ENCODE measurements around the gene ACOD1.
A peak's percentile ranks its signal among the peaks of the same experiment; 100 is the strongest.
"Not testable (repeated sequence)": the region's sequence is repeated elsewhere in the genome, so short reads cannot be mapped to it uniquely, and the experiment has no call there.

ACOD1 gene

GRCh38 chr13:76948149-76948548 is at the start of gene ACOD1:
TSS of gene ACOD1 (plus strand) at chr13:76948511. CDS start at chr13:76948559, 48 bp downstream.
- DNase-seq: no peak

GRCh38 chr13:76899066-76899465 is 49.2 kb upstream of the ACOD1 start:
- DNase-seq: not testable (repeated sequence)

DNA sequence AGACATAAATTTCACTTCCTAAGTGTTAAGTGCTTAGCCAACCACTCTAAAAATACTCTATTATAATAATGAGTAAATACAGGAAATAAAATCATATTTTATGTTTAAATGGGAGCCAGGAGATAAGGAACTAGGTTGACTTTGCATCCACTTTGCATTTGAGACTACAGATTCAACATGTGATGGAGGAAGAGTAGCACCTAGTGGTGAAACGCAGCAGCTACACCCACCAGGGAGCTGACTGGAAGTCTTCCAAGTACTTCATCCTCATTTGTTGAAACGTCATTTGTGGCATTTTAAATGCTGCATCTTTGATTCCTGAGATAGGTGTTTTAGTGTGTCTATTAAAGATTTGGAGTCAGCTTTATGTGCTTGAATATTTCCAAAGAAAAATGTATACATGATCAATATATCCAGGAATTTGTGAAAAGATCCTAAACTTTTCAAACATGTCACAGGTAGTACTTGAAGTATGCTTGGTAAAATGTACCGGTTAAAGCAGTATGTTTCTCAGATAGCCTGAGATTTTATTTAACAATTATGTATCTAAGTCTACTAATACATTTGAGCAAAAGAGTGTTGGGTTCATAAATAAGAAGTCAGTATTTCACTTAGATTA is 44.7 kb upstream of the ACOD1 start:
- peak; percentile 53 to 65 for DNase-seq

DNA sequence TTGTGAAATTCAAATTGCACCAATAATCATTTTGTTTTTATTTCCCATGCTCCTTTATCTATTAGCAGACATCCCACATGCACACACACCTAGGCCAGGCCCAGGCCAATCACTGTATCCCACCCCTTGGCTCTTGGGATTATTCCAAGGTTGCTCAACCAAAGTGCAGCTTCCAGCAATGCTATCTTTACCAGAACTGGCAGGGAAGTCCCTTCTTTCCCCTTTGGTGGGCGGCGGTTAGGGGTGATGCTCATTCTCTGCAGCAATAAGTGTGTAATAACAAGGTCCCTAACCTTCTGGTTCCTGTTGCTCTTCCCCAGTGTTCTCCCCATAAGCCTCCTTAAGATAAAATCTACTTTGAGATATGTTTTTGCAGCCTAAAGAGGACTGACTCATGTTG is 43.8 kb upstream of the ACOD1 start:
- no peak for DNase-seq

- no peak for DNase-seq
Observed at GRCh38 chr13:76912476-76912875, 35.8 kb upstream of the ACOD1 start.

GRCh38 chr13:76913898-76914297 is 34.4 kb upstream of the ACOD1 start:
- DNase-seq: no peak

DNA sequence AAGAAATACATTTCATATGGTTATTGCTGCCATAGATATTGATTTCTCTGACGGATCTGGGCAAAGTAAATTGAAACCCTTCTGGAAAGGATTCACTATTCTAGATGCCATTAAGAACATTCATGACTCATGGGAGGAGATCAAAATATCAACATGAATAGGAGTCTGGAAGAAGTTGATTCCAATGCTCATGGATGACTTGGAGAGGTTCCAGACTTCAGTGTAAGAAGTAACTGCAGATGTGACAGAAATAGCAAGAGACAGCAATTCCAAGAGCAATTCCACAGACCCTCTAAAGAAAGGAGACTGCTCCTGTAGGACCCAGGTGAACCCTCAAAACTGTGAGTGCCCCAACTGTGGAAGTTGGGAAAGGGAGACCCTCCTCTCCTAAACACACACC is 31.2 kb upstream of the ACOD1 start:
- no peak for DNase-seq

DNA sequence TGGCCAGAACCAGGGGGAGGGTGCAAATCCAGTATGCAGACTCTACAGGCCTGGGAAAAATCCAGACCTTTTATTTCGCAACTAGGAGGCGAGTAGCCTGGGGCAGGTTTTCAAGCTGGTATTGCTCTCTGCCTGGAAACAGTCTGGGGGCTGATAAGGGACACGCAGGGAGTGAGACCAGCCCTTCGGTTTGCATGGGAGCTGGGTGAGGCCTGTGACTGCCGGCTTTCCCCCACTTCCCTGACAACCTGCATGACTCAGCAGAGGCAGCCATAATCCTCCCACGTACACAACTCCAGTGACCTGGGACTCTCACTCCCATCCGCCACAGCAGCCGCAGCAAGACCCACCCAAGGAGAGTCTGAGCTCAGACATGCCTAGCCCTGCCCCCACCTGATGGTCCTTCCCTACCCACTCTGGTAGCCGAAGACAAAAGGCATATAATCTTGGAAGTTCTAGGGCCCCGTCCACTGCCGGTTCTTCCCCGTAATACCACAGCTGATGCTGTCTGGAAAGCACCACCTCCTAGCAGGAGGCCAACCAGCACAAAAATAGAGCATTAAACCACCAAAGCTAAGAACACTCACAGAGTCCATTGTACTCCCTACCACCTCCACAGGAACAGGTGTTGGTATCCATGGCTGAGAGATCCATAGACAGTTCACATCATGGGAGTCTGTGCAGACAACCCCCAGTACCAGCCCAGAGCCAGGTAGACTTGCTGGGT is 30.4 kb upstream of the ACOD1 start:
- not testable (repeated sequence) for DNase-seq

DNA sequence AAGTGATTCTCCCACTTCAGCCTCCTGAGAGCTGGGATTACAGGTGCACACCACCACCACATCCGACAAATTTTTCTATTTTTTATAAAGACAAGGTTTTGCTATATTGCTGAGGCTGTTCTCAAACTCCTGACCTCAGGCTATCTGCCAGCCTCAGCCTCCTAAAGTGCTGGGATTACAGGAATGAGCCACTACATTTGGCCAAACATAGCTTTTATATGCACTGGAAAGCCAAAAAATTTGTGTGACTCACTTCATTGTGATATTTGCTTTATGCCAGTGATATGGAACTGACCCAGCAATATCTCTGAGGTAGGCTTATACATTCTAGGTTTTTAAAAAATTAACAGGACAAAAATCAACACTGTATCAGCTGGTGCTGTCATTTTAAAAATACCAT is 26.8 kb upstream of the ACOD1 start:
- no peak for DNase-seq

DNA sequence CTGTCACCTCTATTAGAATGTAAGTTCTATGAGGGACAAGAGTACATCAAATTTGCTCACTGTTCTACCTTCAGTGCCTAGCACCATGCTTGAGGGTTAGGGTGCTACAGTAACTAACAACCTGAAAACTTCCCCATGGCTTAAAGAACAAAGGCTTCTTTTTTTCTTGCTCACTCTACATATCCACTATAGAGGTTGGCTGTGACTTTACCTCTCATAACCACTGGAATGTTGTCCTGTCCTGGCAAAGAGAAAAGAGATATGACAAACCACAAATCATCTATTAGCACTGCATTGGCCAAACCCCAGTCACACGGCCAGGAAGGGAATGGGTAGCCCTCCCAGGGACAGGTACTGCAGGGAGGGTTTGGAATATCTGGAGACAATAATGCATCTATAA is 23.2 kb upstream of the ACOD1 start:
- DNase-seq: no peak

DNA sequence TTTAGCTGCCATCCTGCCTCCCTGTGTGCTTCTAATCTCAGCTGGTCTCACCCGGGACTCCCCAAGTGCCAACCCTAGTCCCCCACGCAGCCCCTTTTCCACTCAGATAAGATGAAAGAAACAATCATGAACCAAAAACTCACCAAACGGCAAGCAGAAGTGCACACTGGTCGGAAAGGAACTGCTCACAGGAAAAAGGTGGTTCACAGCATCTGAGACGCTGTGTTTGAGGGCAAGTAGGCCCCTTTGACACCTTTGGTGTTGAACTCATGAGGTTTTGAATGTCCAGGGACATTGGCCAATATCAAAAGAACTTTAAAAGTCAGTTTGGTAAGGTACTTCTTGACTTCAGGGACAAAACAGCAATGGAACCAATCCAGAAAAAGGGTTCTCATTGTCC is 20.4 kb upstream of the ACOD1 start:
- DNase-seq: no peak

DNA sequence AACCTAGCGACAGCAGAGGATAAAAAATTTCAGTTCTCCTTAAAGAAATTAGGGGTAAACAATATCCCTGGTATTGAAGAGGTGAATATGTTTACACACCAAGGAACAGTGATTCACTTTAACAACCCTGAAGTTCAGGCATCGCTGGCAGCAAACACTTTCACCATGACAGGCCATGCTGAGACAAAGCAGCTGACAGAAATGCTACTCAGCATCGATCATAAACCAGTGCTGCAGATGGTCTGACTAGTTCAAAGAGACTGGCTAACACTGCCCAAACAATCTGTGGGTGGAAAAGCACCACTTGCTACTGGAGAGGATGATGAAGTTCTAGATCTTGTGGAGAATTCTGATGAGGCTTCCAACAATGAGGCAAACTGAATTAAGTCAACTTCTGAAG is 19.9 kb upstream of the ACOD1 start:
- DNase-seq: no peak

DNA sequence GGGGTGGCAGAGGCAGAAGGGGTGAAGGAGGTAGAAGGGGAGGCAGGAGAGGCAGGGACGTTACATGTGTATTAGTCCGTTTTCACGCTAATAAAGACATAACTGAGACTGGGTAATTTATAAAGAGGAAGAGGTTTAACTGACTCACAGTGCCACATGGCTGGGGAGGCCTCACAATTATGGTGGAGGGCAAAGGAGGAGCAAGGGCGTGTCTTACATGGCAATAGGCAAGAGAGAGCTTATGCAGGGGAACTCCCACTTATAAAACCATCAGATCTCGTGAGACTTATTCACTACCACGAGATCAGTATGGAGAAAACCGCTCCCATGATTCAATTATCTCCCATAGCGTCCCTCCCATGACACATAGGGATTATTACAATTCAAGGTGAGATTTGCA is 19.0 kb upstream of the ACOD1 start:
- DNase-seq: no peak

DNA sequence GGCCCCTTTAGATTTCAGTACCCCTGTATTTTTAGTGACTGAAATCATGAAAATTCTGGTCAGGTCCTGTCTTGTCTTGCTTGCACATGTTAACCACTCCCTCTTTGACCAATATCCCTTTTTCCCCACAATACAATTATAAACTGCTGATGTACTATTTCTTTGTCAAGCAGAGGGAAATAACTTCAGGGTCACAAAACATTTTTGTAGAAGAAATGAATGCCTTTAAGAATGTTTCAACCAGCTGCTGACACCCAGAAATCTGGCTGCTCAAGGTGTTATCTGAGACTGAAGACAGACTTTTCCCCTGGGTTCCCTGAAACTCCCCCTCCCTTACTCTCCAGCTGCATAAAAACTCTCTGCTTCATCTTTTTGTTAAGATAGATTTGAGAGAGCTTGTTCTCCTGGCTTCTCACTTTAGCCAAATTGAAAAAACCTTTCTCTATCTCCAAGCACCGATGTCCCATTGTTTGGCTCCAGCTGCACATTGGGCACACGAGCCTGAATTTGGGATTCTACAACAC is 18.4 kb upstream of the ACOD1 start:
- no peak for DNase-seq

DNA sequence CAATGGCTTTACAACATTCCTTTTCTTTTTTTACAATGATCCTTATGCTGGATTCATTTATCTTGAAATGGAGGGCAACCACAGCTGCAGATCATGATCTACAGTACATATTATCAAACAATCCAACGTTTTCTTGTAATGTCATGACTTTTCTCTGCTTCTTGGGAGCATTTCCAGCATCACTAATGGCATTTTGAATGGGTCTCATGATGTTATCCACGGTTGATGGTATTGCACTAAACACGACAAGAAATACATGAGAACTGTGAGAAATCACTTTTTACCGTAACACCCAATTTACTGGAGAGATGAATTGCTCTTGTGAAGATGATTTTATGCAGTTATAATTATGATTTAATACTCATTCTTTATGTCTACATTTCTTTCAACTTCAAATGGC is 16.2 kb upstream of the ACOD1 start:
- DNase-seq: no peak

DNA sequence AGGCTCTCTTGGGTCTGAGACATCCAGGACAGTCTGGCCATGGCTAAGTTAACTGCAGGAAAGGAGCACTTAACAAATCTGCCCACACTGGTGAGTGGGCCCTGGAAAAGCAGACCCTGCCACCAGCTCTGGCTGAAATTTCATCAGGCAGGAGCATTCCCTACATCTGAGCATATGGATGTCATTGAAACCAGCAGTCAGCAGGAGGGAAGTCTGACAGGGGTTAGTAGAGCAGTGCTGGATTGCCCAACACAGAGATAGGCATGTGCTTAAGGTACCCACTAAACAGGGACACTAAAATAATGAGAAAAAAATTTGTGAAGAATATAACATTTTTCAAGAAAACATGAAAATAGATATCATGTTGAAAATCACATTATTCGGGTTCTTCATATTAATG is 13.6 kb upstream of the ACOD1 start:
- no peak for DNase-seq

DNA sequence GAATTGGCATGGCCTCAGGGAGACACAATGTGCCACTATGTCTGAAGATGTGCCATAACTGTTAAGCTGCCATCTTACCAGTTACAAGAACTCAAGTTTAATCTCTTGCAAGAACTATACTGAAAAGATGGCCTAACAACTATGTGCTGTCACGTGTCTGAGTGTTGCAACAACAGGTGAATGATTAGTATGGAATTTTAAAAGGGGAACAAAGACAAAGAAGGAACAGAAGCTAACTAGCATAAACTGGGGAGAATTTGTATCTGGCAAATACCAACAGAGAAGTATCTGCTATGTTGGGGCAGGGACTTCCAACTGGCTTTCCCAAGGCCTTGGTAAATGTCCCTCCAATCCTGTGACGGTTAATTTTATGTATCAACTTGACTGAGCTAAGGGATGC is 11.5 kb upstream of the ACOD1 start:
- no peak for DNase-seq

DNA sequence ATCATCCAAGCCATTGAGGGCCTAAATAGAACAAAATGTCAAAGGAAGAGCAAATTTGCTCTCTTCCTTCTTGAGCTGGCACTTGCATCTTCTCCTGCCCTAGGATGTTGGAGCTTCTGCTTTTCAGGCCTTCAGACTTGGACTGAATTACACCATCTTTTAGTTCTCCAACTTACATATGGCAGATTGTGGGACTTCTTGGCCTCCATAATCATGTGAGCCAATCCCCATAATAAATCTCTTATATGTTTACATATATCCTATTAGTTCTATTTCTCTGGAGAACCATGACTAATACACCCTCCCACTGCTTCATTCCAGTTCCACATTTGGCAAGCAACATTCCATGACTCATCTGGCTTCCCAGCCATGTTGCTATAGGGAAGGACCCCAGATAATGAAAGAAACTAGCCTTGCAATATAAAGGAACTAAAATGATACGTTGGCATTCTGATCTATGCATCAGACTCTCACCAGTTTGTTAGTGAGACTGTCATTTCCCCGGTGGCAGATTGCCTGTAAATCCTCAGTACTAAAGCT is 11.0 kb upstream of the ACOD1 start:
- no peak for DNase-seq

GRCh38 chr13:76939215-76939614 is 9.1 kb upstream of the ACOD1 start:
- no peak for DNase-seq

GRCh38 chr13:76942363-76942762 is 5.9 kb upstream of the ACOD1 start:
- DNase-seq: no peak

DNA sequence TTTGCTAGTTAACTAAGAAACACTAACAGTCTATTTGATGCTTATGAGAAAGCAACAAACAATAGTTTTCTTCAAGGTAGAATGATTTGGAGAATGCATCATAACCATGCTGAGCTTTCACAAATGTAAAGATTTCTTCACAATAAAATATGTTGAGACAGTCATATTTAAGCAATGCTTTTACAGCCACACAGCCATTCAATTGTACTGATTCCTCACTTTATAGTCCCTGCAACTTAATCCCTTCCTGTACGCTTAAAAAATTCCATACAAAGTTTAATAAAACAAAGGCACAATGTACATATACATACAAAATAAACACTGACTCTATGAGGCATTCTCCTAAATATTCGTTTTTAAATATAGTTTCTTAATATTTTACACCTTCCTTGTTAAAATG is 4.7 kb upstream of the ACOD1 start:
- DNase-seq: no peak

- DNase-seq: no peak
Observed at GRCh38 chr13:76944456-76944855, 3.9 kb upstream of the ACOD1 start.

GRCh38 chr13:76950101-76950500 is 1.8 kb downstream of the ACOD1 start:
- DNase-seq: no peak

- DNase-seq: no peak
Observed at GRCh38 chr13:76953968-76954367, 5.7 kb downstream of the ACOD1 start.

Measured in stimulated activated CD4-positive, alpha-beta T cell treated with anti-CD3 and anti-CD28 coated beads, Interleukin-4, amount 100 ng/mL, for 4 hours (primary cell).